Measurements from ENCODE around the gene ZNF709.
"Not testable (repeated sequence)": the region's sequence is repeated elsewhere in the genome, so short reads cannot be mapped to it uniquely, and the experiment has no call there.

GRCh38 chr19:12486265-12486783 is 1.7 kb upstream of the ZNF709 start:
- TF ChIP-seq CTCF, EP300 (IDR thresholded peaks at IDR 0.05): not testable (repeated sequence)

All from ovary (tissue), 3 donors.